ENCODE data around the gene PGAP2.
"Not testable (repeated sequence)": the region's sequence is repeated elsewhere in the genome, so short reads cannot be mapped to it uniquely, and the experiment has no call there.

PGAP2 gene

GRCh38 chr11:3855808-3856491 lies 47.6 kb downstream of the PGAP2 start:
- TF ChIP-seq CTCF (IDR thresholded peaks at IDR 0.05; ENCODE audit: insufficient read depth, low read length, poor library complexity, severe bottlenecking), result no peak
- Histone ChIP-seq H3K36me3 (ENCODE audit: control insufficient read depth, insufficient read depth, low read length) (no peaks in the 10 kb centered on the region), H3K27me3 (replicated peaks; ENCODE audit: control insufficient read depth, insufficient read depth, low read length) (no peaks in the 10 kb centered on the region), H3K4me3 (replicated peaks; ENCODE audit: low read depth, low read length) (peak overlapping the region; percentile 79)
- peak; percentile 64 for DNase-seq (ENCODE audit: extremely low read depth, insufficient read length)

GRCh38 chr11:3856856-3857553 lies 48.6 kb downstream of the PGAP2 start:
- peak overlapping the region; percentile 79 for H3K4me3 ChIP-seq (replicated peaks; ENCODE audit: low read depth, low read length)

GRCh38 chr11:3857628-3858027 lies 49.3 kb downstream of the PGAP2 start:
- Histone ChIP-seq H3K4me3 (replicated peaks; ENCODE audit: low read depth, low read length) (peak overlapping the region; percentile 79), H3K27me3 (replicated peaks; ENCODE audit: control insufficient read depth, insufficient read depth, low read length) (no peaks in the 10 kb centered on the region), H3K36me3 (ENCODE audit: control insufficient read depth, insufficient read depth, low read length) (no peaks in the 10 kb centered on the region)
- no peak for DNase-seq (ENCODE audit: extremely low read depth, insufficient read length)
- no peak for TF ChIP-seq CTCF (IDR thresholded peaks at IDR 0.05; ENCODE audit: insufficient read depth, low read length, poor library complexity, severe bottlenecking)

More at GRCh38 chr11:3856856-3857553, 48.6 kb downstream of the PGAP2 start:
- Histone ChIP-seq H3K27me3 (replicated peaks; ENCODE audit: control insufficient read depth, insufficient read depth, low read length) (no peaks in the 10 kb centered on the region), H3K36me3 (ENCODE audit: control insufficient read depth, insufficient read depth, low read length) (no peaks in the 10 kb centered on the region)
- no peak for DNase-seq (ENCODE audit: extremely low read depth, insufficient read length)
- TF ChIP-seq CTCF (IDR thresholded peaks at IDR 0.05; ENCODE audit: insufficient read depth, low read length, poor library complexity, severe bottlenecking), result no peak

GRCh38 chr11:3859373-3859881 lies 51.1 kb downstream of the PGAP2 start:
- Histone ChIP-seq H3K36me3 (ENCODE audit: control insufficient read depth, insufficient read depth, low read length) (no peaks in the 10 kb centered on the region), H3K27me3 (replicated peaks; ENCODE audit: control insufficient read depth, insufficient read depth, low read length) (no peaks in the 10 kb centered on the region), H3K4me3 (replicated peaks; ENCODE audit: low read depth, low read length) (peak overlapping the region; percentile 4)
- no peak for TF ChIP-seq CTCF (IDR thresholded peaks at IDR 0.05; ENCODE audit: insufficient read depth, low read length, poor library complexity, severe bottlenecking)
- DNase-seq (ENCODE audit: extremely low read depth, insufficient read length), result peak; percentile 63

GRCh38 chr11:3860375-3860774 lies 52.0 kb downstream of the PGAP2 start:
- no peak for TF ChIP-seq CTCF (IDR thresholded peaks at IDR 0.05; ENCODE audit: insufficient read depth, low read length, poor library complexity, severe bottlenecking)
- no peaks in the 10 kb centered on the region for H3K36me3 ChIP-seq (ENCODE audit: control insufficient read depth, insufficient read depth, low read length)
- H3K4me3 ChIP-seq (replicated peaks; ENCODE audit: low read depth, low read length), result peak overlapping the region; percentile 10
- DNase-seq (ENCODE audit: extremely low read depth, insufficient read length), result no peak
- H3K27me3 ChIP-seq (replicated peaks; ENCODE audit: control insufficient read depth, insufficient read depth, low read length), result no peaks in the 10 kb centered on the region

- not testable (repeated sequence) for DNase-seq (ENCODE audit: extremely low read depth, insufficient read length); H3K27me3 ChIP-seq (replicated peaks; ENCODE audit: control insufficient read depth, insufficient read depth, low read length); H3K36me3 ChIP-seq (ENCODE audit: control insufficient read depth, insufficient read depth, low read length)
- peak overlapping the region; percentile 12 for H3K4me3 ChIP-seq (replicated peaks; ENCODE audit: low read depth, low read length)
Measured at GRCh38 chr11:3860898-3861393, 52.6 kb downstream of the PGAP2 start.
